ENCODE results near the gene IGDCC3.

IGDCC3 gene

DNA sequence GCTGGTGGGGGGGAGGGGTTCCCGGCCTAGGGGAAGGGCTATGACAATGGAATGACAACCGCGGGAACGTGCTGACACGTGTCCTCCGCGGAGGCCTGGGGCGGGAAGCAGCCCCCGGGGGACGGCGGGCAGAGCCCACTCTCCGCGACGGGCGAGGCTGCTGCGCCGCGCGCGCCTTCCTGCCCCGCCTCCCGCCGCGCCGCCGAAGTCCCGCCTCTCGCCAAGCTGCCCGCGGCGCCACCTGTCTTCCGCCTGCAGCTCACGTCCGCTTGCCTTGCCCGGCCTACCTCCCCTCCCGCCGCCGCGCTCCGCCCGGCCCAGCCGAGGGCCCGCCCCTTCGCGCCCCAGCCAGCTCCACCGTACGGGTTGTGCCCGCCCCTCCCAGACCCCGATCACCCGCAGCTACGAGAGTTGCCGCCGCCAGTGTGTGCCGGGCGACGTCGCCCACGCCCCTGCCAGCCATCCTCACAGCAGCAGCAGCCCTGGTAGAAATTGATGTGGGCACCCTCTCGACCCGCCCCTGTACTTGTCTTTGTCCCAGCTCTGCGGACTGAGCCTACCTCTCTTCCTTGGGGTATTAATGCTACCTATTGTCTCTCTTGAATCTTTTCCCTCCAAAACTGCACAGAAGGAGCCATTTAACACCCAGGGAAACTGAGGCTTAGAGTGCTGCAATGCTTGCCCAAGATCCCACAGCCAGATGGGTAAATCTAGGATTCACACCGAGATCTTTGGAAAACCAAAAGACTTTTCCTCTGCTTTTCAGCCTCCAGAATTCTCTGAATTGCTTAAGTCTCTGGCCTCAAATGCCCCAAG is 90.9 kb downstream of the IGDCC3 start, which contains the start of gene PARP16:
TSS of gene PARP16 (minus strand) at position 180 of the 816 bp plus-strand sequence. CDS start 457 bp downstream, outside the sequence.
- TF ChIP-seq, protein P1, sequence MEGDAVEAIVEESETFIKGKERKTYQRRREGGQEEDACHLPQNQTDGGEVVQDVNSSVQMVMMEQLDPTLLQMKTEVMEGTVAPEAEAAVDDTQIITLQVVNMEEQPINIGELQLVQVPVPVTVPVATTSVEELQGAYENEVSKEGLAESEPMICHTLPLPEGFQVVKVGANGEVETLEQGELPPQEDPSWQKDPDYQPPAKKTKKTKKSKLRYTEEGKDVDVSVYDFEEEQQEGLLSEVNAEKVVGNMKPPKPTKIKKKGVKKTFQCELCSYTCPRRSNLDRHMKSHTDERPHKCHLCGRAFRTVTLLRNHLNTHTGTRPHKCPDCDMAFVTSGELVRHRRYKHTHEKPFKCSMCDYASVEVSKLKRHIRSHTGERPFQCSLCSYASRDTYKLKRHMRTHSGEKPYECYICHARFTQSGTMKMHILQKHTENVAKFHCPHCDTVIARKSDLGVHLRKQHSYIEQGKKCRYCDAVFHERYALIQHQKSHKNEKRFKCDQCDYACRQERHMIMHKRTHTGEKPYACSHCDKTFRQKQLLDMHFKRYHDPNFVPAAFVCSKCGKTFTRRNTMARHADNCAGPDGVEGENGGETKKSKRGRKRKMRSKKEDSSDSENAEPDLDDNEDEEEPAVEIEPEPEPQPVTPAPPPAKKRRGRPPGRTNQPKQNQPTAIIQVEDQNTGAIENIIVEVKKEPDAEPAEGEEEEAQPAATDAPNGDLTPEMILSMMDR (IDR thresholded peaks at IDR 0.05; ENCODE audit: low read depth, low read length): no peak
- peak within 1 kb of the TSS; percentile 65 to 66 for H3K4me3 ChIP-seq (replicated peaks in 1 of 2; ENCODE audit: low read depth in 2 of 2, low read length in 2 of 2)
- peak; percentile 77 to 86 for DNase-seq (ENCODE audit: low read depth in 2 of 2)

DNA sequence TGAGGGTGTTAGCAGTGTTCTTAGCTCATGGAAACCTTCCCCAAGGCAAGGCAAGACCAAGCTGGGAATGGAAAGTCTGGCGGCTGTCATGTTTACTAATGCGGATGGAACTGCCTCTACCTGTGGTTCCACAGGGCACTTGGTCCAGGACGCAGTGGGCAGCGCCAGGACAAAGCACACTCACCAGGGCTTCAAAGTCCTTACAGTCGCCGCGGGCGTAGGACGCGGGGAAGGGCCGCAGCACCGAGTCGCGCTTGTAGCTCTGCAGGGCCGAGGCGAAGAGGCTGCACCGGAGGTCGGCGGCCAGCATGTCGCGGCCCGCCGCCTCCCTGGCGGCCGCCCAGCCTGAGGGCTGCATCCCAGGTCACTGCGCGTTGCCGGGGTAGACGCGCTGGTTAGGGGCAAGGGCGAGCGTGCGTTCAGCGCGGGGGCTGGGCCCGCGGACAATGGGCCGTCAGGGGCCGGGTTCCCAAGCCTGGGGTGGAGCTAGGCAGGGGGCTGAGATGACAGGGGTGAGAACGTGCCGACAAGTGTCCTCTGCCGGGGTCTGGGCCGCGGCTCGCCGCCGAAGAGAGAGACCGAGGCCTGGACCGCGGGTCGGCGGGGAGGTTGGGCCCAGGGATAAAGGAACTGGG is 91.6 kb downstream of the IGDCC3 start:
- TF ChIP-seq, protein P1 (IDR thresholded peaks at IDR 0.05; ENCODE audit: low read depth, low read length): no peak
- DNase-seq (ENCODE audit: low read depth in 2 of 2): peak; percentile 21 to 29
- H3K4me3 ChIP-seq (replicated peaks in 1 of 2; ENCODE audit: low read depth in 2 of 2, low read length in 2 of 2): peak overlapping the region; percentile 65 to 66

DNA sequence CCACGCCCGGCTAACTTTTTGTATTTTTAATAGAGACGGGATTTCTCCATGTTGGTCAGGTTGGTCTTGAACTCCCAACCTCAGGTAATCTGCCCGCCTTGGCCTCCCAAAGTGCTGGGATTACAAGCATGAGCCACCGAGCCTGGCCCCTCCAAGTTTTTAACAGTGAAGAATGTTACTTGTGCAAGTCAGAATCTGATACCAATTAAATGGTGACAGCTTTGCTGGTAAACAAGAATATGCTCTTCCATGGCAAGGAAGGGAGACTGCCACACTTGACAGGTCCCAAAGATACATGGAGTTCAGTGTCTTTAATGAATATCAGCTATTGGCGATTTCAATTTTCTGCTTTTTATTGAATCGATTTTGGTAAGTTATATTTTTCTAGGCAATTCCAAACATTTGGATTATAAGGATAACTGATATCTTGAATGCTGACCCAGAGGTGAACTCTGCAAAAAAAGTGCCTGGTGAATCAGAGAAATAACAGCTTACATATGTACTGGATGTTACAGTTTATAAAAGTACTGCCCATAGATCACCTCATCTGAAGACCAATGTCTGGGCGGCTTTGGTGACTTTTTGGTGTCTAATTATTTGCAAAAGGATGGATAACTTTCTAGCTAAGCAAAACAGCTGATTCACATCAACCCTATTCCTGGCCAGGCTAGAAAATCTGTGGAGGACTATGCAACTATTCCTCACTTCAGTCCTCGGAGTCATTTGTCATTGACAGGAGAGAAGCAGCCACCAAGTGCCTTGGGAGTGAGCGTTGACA is 92.3 kb downstream of the IGDCC3 start:
- DNase-seq (ENCODE audit: low read depth in 2 of 2): peak in 1 of 2 donors; percentile 16
- TF ChIP-seq, protein P1 (IDR thresholded peaks at IDR 0.05; ENCODE audit: low read depth, low read length): no peak
- peak overlapping the region; percentile 65 to 66 for H3K4me3 ChIP-seq (replicated peaks in 1 of 2; ENCODE audit: low read depth in 2 of 2, low read length in 2 of 2)

DNA sequence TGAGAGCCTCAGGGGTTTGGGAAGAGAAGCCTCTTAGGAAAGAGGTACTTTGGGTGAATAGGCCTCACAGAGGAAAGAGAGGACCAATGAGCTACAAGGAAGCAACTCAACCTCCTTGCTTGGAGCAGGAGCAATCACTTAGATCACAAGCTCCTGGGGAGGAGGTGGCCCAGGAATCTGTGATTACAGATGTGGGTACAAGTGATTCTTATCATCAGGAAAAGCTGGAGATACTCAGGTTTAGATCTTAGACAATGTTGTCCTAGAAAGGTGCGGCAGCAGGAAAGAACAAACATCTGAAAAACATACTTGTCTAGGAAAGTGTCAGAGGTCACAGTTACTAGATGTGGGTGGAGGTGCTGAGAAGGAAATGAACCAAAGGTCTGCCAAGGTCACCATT is 99.3 kb downstream of the IGDCC3 start:
- TF ChIP-seq, protein P1 (IDR thresholded peaks at IDR 0.05; ENCODE audit: low read depth, low read length): no peak
- H3K4me3 ChIP-seq (replicated peaks in 1 of 2; ENCODE audit: low read depth in 2 of 2, low read length in 2 of 2): no peak overlapping the region
- no peak for DNase-seq (ENCODE audit: low read depth in 2 of 2)
